SK-N-SH (cell line): ENCODE data around the gene MMP21.

ENCODE experiments used
- CTCF ChIP-seq: fragments of 200-600 bp; sonication (generic); IDR thresholded peaks from 2 replicates; pipeline ENCODE4 v1.6.1; 2017; ENCODE audit warnings: antibody characterized with exemption, mild to moderate bottlenecking, moderate library complexity
- EP300 ChIP-seq, 2 experiments: IDR thresholded peaks; 2 replicates each; pipeline versions ENCODE4 v1.4.0 to v1.6.1; 2012; ENCODE audit warnings: borderline replicate concordance in 1 of 2, low read depth in 1 of 2, low read length in 1 of 2
- FOXM1 ChIP-seq: IDR thresholded peaks from 2 replicates; pipeline ENCODE4 v1.4.0; 2012; ENCODE audit warnings: low read depth, mild to moderate bottlenecking
- NFIC ChIP-seq: IDR thresholded peaks from 2 replicates; pipeline ENCODE4 v1.4.0; 2012; ENCODE audit warnings: borderline replicate concordance
- NRF1 ChIP-seq: IDR thresholded peaks from 2 replicates; pipeline ENCODE4 v1.6.1; 2012; ENCODE audit warnings: low read depth, mild to moderate bottlenecking, low read length
- POLR2AphosphoS5 ChIP-seq: IDR thresholded peaks from 2 replicates; pipeline ENCODE4 v1.6.1; 2012; ENCODE audit warnings: low read depth, low read length
- TCF12 ChIP-seq: IDR thresholded peaks from 2 replicates; pipeline ENCODE4 v1.4.0; 2012
- YY1 ChIP-seq: IDR thresholded peaks from 2 replicates; pipeline ENCODE4 v1.4.0; 2012; ENCODE audit warnings: low read depth, mild to moderate bottlenecking
- TF ChIP-seq, protein P1 (sequence below): IDR thresholded peaks from 2 replicates; pipeline ENCODE4 v1.6.1; 2012; ENCODE audit warnings: mild to moderate bottlenecking, low read depth, low read length, moderate library complexity
- TF ChIP-seq, protein P2 (sequence below): IDR thresholded peaks from 2 replicates; pipeline ENCODE4 v1.4.0; 2012; ENCODE audit warnings: low read depth, borderline replicate concordance

GRCh38 chr10:125782054-125782453 is 6.4 kb upstream of the MMP21 start:
- TF ChIP-seq CTCF (no peak), NRF1 (no peak), POLR2AphosphoS5 (no peak), EP300 (IDR thresholded peaks at IDR 0.05; ENCODE audit: borderline replicate concordance in 1 of 2, low read depth in 1 of 2, low read length in 1 of 2) (no peak), YY1 (no peak), NFIC (no peak), TCF12 (no peak), FOXM1 (no peak)
- TF ChIP-seq, protein P1, sequence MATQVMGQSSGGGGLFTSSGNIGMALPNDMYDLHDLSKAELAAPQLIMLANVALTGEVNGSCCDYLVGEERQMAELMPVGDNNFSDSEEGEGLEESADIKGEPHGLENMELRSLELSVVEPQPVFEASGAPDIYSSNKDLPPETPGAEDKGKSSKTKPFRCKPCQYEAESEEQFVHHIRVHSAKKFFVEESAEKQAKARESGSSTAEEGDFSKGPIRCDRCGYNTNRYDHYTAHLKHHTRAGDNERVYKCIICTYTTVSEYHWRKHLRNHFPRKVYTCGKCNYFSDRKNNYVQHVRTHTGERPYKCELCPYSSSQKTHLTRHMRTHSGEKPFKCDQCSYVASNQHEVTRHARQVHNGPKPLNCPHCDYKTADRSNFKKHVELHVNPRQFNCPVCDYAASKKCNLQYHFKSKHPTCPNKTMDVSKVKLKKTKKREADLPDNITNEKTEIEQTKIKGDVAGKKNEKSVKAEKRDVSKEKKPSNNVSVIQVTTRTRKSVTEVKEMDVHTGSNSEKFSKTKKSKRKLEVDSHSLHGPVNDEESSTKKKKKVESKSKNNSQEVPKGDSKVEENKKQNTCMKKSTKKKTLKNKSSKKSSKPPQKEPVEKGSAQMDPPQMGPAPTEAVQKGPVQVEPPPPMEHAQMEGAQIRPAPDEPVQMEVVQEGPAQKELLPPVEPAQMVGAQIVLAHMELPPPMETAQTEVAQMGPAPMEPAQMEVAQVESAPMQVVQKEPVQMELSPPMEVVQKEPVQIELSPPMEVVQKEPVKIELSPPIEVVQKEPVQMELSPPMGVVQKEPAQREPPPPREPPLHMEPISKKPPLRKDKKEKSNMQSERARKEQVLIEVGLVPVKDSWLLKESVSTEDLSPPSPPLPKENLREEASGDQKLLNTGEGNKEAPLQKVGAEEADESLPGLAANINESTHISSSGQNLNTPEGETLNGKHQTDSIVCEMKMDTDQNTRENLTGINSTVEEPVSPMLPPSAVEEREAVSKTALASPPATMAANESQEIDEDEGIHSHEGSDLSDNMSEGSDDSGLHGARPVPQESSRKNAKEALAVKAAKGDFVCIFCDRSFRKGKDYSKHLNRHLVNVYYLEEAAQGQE = no peak
- TF ChIP-seq, protein P2, sequence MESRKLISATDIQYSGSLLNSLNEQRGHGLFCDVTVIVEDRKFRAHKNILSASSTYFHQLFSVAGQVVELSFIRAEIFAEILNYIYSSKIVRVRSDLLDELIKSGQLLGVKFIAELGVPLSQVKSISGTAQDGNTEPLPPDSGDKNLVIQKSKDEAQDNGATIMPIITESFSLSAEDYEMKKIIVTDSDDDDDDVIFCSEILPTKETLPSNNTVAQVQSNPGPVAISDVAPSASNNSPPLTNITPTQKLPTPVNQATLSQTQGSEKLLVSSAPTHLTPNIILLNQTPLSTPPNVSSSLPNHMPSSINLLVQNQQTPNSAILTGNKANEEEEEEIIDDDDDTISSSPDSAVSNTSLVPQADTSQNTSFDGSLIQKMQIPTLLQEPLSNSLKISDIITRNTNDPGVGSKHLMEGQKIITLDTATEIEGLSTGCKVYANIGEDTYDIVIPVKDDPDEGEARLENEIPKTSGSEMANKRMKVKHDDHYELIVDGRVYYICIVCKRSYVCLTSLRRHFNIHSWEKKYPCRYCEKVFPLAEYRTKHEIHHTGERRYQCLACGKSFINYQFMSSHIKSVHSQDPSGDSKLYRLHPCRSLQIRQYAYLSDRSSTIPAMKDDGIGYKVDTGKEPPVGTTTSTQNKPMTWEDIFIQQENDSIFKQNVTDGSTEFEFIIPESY = no peak
